Central memory CD4-positive, alpha-beta T cell (primary cell): ENCODE data around the gene CASZ1.

ENCODE experiments used
- DNase-seq: peaks from one replicate; pipeline ENCODE4 v3.0.0; 2022

CASZ1 gene

DNA sequence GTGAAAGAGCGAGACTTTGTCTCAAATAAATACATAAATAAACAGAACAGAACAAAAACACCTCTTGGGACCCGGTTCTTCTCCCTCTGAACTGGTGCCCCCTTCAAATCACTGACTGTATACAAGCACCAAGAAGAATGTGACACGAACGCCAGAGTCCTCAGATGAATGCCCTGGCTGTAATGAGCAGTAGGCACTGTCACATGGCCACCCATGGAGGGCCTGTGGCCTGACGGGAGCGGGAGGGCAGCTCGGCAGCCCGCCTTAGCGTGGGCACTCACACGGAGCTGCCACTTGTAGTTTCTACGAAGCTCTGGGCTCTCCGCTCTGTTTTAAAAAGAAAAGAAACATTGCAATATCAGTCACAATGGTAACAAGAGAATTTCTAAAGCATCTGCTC, 175.7 kb downstream of the CASZ1 start:
- DNase-seq = no peak

DNA sequence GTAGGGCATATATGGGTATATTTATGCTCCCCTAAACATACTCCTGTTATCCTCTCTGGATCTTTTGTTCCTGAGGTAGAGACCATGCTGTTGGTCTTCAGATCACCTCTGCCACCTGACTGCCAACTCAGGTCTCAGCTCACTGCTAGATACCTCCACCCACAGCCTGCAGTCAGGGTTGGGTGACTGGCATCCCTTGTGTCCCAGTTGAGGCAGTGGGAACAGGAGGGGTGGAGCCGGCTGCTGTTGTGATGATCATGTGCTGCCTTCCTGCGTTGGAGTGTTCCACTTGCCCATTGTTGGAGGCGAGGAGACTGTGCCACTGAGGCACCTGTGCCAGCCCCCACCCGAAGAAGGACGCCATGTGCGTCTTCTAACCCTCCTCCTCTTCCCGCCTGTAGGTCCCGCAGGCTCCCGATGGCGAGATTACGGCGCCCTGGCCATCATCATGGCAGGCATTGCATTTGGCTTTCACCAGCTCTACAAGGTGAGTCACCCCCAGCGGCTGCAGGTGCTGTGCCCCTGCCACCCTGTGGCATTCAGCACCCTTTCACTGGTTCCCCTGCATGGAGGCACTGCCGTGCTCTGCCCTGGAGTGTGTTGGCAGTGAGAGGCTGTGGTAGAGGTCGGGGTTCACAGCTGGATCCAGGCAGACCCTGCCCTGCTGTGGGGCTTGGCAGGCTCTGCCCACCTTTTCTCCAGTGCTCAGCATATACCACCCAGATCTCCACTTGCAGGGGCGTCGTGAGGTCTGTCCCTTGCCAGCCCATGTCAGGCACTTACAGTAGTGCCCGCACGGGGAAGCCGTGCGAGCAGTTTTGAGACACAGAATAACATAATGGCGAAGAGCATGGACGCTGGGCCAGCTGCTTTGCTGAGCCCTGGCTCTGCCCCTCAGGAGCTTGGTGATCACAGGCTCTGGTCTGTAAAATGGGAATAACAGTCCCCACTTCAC, 178.2 kb downstream of the CASZ1 start:
- DNase-seq = no peak

DNA sequence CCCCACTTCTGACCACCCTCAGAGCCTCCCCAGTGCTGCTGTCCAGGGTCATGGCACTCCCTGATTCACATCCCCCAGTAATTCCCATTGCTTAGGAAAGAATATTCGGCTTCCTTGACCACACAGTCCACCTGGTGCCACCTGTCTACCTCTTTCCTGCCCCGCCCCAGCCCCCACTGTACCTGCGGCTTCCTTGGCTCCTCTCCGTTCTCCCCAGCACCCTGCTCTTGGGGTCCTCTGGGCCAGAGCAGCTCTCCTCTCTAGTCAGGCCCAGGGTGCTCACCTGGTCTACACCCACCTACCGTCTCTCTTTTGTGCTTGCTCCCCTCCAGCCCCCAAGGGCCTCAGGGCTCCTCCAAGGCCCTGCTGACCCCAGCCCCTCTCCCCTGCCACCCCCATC, 179.1 kb downstream of the CASZ1 start:
- no peak for DNase-seq

DNA sequence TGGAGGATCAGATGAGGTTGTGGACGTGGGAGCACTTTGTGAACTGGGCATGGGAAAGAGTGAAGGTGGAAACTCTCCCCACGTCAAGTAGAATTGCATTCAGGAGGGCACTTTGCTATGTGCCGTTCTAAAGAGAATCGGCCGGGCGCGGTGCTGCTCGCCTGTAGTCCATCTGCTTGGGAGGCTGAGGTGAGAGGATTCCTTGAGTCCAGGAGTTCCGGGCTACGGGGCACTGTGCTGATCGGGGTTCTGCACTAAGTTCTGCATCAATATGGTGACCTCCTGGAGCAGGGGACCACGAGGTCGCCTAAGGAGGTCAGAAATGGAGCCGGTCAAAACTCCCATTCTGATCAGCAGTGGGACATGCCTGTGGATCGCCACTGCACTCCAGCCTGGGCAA, 179.8 kb downstream of the CASZ1 start:
- no peak for DNase-seq

DNA sequence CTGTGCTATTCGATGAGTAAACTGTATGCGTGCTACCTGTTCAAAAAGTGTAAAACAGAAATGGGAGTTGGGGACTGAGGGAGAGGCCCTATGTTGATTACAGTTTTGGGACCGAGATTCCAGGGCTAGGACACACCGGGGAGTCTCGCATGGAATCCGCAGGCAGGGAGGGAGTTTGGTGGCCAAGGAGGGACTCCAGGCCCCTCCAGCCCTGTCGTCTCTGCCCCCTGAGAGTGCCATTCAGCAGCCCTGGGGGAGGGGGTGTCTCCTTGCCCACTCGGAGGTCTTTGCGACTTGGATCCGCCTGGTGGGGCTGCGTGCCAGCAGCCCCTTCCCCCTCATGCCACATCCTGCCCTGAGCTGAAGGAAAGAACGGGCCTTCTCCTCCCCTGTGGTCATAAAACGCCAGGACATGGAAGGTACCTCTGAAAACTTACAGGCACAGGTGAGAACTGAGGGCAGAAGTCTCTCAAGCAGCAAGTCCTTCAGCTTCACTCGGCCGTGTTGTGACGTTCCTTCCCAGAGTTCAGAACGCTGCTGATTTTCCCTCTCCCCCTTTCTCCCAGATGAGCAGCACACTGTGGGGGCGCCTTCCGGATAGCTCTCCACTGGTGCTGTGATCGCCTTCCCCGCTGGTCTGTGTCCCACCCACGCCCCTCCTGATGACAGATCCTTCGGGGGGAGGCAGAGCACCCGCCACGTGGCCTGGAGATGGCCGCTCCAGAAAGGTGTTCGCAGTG, 180.3 kb downstream of the CASZ1 start:
- no peak for DNase-seq

DNA sequence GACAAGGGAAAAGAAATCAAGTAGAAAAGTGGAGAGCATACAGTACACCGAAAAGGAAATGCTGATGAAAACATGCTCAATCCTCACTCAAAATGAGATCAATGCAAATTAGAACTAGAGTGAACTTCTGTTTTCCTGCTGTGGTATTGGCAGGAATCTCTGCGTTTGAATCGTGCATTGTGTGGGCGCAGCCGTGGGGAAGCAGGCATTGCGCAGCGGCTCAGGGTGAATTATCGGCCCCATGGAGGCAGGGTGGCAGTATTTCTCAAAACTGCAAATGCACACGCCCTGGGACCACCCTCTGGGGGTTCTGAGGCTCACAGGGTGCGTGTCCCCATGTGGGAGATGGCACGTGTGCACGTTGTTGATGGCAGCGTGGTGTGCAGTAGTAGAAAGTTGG, 181.1 kb downstream of the CASZ1 start:
- no peak for DNase-seq

DNA sequence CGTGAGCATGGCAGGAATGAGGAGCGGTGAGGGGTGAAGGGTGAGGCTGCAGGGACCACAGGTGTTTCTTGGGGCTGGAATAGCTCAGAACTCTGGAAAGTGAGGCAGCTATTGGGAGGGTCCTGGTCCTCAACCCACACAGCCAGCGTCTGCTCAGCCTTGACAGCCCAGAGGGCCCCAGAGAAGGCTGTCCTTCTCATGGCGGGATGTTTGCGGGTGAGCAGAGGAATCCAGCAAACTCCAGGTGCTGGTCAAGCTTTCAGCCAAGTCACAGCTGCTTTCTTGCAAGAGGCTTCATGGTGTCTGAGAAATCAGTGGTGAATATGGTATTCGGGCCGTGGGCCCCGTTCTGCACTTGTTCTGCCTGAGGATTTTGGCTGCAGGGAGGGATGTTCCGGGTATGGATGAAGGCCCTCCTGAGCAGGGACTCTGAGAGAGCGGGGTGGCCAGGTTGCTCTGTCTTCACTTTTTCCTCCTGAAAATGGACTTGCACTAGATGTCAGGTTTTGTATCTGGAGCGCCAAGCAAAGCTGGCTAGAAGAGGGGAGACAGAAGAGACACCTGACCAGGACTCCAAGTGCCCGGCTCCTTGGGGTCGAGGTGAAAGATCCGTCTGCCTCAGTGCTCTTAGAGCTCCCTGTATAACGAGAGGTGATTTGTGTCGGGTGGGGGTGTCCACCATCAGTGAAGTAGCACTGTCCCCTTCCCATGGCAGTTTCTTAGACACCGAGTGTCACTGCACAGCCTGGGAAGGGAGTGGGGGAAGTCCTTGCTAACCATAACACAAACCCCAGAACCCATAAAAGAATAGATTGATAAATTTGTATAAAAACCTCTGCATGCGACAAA, 181.8 kb downstream of the CASZ1 start:
- no peak for DNase-seq

DNA sequence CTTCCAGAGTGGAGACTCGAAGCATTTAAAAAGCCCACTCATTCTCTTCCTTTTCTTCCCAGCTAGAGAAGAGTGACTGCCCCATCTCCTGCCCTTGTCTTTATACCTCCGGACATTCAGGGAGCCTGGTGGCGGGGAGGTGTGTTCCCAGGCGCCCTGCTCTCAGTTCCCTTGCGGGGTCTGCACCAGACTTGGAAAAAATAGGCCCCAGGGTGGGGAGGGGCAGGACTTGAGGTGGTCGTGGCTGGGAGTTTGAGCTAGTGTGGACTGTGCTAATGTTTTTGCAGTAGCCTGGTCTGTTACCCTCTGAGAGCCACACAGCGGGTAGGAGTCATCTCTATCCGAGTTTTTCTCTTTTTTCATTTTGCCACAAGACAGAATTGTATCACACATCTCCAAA, 182.6 kb downstream of the CASZ1 start:
- no peak for DNase-seq

DNA sequence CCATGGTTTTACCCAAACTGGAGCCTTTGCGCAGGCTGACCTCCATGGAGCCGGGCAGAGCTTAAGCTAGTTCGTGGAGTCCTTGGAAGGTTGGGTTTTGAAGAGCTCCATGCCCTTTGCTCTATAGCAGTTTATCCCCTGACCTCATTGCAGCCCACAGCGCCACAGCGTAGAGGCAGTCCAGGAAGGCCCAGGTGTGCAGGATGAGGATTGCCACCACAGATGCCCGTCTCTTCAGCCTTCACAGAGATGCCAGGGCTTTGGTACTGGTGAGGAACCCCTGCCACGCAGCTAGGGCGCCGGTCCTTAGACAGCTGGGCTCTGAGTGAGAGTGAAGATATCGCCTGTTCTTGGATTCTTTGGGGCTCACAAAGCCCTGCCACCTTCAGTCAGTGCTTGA, 183.1 kb downstream of the CASZ1 start:
- no peak for DNase-seq

DNA sequence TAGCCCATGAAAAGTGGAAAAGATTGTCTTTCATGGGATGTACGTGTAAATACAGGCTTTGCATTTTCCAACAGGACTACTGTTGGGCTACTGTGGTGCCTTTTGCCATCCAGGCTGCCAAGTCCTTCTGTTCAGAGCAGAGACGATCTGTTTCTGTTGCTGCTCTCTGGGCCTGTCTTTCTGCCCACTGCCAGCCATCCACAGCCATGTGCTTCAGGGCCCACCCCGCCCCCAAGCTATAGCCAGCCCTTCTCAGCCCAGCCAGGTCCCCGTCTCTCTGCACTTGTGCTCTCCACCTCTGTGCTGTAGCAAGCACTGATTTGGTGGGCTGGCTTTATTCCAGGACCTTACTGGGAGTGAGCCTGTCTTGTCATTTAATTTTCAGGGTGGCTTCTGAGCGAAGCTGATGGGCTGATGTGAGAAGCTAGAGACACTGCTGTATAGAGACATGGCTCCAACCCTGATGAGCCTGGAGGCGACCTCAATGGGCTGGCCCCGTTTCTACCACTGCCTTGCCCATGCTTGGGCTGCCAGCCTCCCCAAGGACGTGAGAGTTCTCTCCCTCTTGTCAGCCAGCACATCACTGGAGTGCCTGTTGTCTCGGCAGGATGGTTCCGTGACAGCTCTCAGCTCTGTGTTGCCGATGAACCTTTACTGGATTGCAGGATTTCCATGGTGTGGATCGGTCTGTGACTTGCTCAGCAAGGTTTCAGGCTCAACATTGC, 183.8 kb downstream of the CASZ1 start:
- no peak for DNase-seq

DNA sequence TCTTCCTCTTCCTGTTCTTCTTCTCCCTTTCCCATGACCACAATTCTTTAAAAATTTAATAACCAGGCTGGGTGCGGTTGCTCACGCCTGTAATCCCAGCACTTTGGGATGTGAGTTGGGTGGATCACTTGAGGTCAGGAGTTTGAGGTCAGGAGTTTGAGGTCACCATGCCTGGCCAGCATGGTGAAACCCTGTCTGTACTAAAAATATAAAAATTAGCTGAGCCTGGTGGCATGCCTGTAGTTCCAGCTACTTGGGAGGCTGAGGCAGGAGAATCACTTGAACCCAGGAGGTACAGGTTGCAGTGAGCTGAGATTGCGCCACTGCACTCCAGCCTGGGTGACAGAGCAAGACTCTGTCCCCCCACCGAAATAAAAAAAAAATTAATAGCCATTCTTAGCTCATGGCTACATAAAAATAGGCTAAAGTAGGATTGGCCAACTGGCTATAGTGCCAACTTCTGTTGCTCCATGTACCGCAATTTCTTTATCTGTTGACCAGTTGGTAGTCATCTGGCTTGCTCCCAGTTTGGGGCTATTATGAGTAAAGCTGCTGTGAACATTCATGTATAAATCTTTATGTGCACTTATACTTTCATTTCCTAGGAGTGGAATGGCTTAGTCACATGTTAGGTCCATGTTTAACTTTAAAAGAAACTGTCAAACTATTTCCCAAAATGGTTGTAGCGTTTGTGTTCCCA, 185.4 kb downstream of the CASZ1 start:
- DNase-seq = no peak

DNA sequence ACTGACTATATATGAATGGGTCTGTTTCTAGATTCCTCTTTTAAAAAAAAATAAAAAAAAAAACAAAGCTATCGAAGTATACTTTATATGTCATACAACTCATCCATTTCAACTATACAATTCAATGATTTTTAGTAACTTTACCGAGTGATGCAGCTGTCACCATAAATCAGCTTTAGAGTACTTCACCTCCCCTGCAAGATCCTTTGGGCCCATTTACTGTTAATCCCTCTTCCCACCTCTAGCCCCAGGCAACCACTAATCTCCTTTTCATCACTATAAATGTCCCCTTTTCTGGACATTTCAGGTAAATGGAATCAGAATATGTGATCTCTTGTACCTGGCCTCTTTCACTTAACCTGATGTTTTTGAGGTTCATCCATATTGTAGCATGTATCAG, 187.8 kb downstream of the CASZ1 start:
- no peak for DNase-seq

DNA sequence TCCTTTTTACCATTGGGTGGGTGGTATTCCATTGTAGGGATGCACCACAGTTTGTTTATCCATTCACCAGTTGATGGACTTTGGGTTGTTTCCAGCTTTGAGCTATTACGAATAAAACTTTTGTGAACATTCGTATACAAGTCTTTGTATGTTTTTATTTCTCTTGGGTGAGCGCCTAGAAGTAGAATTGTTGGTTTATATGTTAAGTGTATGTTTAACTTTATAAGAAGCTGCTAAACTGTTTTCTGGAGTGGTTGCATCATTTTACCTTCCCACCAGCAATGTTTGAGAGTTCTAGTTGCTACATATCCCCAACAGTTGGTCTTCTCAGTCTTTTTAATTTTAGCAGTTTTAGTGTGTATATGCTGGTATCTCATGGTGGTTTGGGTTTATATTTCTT, 189.2 kb downstream of the CASZ1 start:
- no peak for DNase-seq

DNA sequence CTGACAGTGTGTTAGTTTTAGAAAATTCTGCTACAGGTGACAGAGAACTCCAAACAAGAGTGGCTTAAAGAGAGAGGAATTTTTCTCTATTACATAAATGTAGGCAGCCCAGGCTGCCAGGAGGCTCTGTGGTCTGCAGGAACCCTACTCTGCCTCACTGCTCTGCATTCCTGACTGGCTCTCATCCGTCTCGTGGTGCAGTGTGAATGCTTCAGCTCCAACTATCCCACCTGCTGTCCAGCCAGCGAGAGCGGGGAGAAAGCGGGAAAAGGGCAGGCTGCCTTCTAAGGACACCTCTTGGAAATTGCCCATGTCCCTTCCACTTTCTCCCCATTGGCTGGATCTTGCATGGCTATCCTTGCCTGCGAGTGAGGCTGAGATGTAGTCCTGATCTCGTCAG, 190.4 kb downstream of the CASZ1 start:
- DNase-seq = no peak

DNA sequence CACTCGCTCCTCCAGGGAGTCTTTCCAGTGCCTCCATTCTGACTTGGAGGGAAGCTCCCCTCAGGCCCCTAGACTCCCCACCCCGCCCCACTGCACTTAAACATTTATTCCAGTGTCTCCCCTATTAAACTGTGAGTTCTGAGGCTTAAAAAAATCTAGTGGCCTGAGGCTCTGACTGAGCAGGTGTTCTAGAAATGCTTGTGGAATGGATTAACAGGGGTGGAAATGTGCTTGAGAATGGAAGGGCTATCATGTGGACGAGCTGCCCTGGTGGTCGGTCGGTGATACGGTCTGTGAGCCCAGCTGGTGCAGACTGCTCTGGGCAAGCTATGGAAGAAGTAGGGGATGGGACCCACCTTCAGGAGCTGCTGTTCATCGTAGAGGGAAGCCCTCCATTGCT, 191.5 kb downstream of the CASZ1 start:
- no peak for DNase-seq

DNA sequence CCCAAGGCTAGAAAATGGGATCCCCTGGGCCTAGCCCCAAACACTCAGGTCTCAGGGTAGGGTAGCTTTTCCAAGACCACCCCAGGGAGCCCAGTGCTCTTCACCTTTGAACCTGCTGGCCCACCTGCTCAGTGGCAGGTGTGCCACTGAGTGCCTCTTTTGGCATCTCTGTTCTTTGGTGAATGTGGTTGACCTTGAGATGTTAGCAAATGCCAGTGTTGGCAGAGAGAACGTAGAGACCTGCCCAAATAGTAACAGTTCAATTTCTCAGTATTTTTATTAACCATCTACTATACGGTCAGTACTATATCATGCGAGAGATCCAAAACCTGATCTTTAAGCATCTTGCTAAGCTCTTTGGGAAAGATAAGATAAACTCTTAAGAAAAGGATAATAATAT, 193.5 kb downstream of the CASZ1 start:
- DNase-seq = no peak

DNA sequence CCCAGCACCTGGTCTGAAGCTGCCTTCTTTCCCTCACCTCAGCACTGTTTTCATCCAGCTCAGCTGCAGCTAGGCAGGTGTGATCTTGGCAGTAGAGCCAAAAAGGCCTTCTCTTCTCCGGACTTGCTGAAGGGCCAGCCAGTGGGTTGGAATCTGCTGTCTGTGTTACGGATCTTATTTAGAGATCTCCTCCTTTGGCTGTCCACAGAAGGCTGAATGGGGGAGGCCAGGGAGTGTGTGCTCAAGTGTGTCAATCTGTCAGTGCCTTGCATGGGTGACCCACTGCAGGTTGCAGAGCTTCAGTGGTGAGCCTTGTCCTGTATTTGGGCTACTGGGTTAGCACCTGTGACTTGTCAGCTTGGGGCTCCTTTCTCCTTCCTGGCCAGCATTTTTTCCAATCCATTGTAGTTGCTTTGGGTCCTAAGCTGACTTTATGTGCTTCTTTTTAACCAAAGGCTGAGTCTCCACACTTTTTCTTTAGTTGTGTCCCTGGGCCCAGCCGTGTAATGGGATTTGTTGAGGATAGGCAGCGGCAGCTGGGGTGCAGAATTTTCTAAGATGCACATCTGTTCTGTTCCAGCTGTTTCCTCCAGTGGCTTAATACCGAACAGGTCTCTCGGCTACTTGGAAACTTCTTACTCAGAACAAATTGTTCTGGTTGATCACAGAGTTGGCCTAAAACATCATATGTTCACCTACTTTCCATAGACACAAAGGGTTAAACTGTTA, 194.9 kb downstream of the CASZ1 start:
- DNase-seq = no peak

DNA sequence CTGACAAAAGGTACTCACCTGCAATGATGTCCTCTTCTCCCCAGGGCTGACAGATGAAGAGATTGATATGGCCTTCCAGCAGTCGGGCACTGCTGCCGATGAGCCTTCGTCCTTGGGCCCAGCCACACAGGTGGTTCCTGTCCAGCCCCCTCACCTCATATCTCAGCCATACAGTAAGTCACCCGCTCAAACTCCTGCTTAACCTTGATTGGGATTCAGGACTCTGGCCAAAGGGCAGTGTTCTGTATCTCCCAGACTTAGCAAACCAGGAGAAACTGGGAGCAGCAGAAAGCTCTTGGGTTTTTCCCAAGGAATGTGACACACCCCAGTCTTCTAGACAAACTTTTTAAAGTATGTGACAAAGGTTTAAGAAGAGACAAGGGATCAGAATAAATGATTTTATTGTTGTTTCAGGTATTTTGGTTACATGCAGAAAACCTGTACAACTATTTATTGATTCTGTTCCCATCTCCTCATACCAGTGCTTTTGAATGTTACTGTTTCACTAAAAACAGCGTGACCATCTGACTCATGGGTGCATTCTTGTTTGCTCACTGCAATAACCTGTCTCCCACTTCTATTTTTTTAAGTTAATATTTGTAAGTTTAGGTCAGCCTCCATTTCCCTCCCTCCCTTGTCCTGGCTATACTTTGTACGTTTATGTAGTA, 197.1 kb downstream of the CASZ1 start:
- no peak for DNase-seq

DNA sequence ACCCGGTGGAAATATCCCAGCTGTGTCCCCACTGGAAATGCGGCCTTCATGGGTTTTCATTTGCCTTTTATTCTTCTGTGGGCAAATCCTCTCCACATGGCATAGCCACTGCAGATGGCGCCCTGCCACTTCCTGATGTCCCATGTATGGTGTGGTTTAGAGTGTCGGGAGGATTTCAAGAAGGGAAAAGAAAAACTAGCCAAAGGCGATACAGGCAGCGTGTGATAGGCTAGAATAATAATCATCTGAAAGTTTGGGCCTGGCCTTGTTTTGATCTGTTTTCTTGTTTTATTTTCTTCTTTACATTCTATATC, 198.1 kb downstream of the CASZ1 start:
- no peak for DNase-seq

DNA sequence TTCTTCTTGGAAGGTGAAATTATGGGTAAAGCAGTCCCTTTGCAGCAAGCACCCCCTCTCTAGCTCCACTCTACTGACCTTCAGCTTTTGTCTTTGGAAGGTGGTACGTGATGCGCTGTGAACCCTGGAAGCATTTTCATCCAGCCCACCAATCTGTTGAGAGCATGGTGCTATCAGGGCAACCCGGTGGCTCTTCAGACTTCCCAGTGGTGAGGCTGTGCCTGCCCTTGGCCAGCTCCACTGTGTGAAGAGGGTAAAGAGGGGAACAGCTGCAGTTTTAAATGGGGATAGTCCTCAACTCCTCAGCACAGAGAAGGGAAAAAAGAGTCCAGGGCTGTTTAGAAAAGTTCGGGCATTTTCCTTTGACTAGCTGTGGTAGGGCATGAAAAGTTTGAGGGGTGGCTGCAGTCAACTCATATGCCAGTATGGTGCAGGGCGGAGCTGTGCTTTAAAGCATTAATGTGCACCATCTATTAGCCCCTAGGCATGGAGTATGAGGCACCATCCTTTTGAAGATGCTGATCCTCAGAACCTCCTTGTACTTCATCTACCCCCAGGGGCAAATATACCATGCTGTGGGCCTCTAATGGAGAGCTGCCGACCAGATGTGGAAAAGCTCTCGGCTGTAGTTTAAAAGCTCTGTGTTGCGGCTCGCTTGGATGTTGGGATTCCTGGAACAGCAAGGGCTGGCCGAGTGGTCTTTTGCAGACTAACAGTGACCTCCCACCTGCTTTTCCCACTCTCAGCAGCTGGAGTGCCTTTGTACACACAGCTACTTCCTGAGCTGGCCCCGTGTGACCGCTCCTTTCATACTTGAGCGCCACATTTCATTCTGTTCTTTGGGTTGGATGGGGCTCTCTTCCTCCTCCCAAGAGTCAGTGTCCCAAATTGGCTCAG, 198.7 kb downstream of the CASZ1 start:
- no peak for DNase-seq
